ENCODE measurements around the gene GPSM1.

Gene GPSM1

GRCh38 chr9:136308006-136308701 lies 19.2 kb upstream of the GPSM1 start:
- Histone ChIP-seq H3K9me3 (no peaks in the 10 kb centered on the region), H3K4me3 (no peak overlapping the region), H3K4me1 (no peaks in the 10 kb centered on the region), H3K27me3 (peaks cover 0 to 87% of the 10 kb centered on the region in 2 donors), H3K36me3 (no peaks in the 10 kb centered on the region), H3K27ac (no peak overlapping the region)
- no peak for TF ChIP-seq CTCF (IDR thresholded peaks at IDR 0.05)
- intact Hi-C loops (cut with DNase I; ENCODE audit: low total_unique reads): no loop called here
- DNase-seq: no peak

- DNase-seq: no peak
- Histone ChIP-seq H3K36me3 (no peaks in the 10 kb centered on the region), H3K9me3 (no peaks in the 10 kb centered on the region), H3K27ac (no peak overlapping the region), H3K4me1 (no peaks in the 10 kb centered on the region), H3K4me3 (no peak overlapping the region), H3K27me3 (peaks cover 0 to 85% of the 10 kb centered on the region in 2 donors)
- TF ChIP-seq CTCF (IDR thresholded peaks at IDR 0.05): no peak
- intact Hi-C loops (cut with DNase I; ENCODE audit: low total_unique reads): no loop called here
These were observed 18.7 kb upstream of the GPSM1 start for GRCh38 chr9:136308702-136309053.

DNA sequence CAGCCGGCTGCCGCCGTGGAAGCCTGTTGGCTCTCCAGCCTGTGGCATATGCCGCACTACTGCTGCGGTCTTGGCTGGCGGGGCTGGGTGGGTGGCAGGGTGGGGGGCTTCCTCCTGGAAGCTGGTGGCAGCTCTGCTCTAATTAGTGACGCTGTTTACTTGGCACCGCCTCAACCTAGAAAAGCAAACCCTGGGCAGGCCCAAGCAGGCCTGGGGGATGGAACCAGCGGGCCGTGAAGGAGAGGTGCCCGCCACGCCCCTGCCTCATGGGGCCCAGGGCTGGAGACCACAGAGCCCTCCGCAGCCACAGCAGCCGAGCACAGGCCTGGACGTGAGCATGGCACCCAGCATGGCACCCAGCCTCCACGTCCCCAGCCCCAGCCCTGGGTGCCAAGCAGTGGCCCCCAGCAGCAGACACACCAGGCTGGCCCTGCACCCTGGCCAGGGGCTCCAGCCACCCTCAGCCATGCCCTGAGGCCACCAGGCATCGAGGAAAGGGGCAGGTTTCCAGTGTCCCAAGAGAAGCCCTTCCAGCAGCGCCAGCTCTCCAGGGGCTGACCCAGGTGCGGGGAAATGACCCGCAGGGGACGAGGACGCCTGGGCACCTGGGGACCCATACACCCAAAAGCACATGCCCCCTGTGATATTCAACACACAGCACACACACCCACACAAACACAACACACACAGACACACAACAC lies 18.1 kb upstream of the GPSM1 start:
- peaks cover 0 to 80% of the 10 kb centered on the region in 2 donors for H3K27me3 ChIP-seq
- no peak for DNase-seq

DNA sequence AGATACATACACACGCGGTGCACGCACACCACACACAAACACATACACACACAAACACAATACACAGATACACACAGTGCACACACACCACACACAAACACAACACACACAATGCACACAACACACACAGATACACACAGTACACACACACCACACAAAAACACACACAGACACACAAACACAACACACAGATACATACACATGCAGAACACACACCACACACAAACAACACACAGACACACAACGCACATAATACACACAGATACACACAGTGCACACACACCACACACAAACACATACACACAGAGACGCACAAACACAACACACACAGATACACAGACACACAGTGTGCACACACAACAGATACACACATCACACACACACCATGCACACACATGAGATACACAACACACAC lies 17.5 kb upstream of the GPSM1 start:
- Histone ChIP-seq H3K4me3 (no peak overlapping the region), H3K27me3 (peaks cover 0 to 75% of the 10 kb centered on the region in 2 donors), H3K36me3 (no peaks in the 10 kb centered on the region), H3K27ac (no peak overlapping the region), H3K4me1 (no peaks in the 10 kb centered on the region), H3K9me3 (peaks cover 0 to 6% (median 5%) of the 10 kb centered on the region in 3 donors)
- intact Hi-C loops (cut with DNase I; ENCODE audit: low total_unique reads): no loop called here
- no peak for TF ChIP-seq CTCF (IDR thresholded peaks at IDR 0.05)
- no peak for DNase-seq

More for the DNA sequence above, 18.1 kb upstream of the GPSM1 start:
- Histone ChIP-seq H3K4me3 (no peak overlapping the region), H3K27ac (no peak overlapping the region), H3K36me3 (no peaks in the 10 kb centered on the region), H3K4me1 (no peaks in the 10 kb centered on the region), H3K9me3 (peaks cover 0 to 4% (median 0%) of the 10 kb centered on the region in 3 donors)
- intact Hi-C loops (cut with DNase I; ENCODE audit: low total_unique reads): no loop called here
- no peak for TF ChIP-seq CTCF (IDR thresholded peaks at IDR 0.05)

DNA sequence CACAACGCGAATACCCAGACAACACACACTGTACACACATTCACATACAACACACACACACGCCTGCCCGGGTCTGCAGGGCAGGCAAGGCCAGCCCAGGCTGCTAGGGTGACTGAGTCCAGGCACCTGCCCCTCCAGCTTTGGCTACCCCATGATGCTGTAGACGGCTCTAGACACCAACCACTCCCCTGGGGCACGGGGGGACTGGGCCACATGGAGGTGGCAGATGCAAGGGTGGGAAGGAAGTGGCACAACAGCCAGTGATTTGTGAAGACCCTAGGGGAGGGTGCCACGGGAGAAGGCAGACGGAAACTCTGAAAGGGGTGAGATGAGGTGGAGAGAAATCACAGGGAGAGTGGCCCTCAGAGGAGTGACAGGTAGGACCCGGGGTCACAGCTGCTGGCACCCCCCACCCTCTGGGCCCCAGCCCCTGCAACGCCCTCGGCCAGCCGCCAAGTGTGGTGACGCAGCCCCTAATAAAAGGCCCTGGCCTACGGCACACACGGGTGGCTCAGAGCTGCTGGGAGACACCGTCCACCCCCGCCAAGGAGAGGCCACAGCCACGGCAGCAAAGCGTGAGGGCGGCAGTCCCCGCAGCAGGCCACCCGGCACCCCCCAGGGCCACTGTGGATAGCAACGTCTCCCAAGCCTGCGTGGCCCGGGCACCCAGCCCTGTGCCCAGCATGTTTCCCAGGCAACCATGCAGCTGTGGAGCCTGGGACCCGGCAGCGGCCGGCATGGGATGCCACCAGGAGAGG lies 16.9 kb upstream of the GPSM1 start:
- TF ChIP-seq CTCF (IDR thresholded peaks at IDR 0.05): no peak
- intact Hi-C loops (cut with DNase I; ENCODE audit: low total_unique reads): no loop called here
- Histone ChIP-seq H3K4me1 (no peaks in the 10 kb centered on the region), H3K27me3 (peaks cover 0 to 68% of the 10 kb centered on the region in 2 donors), H3K27ac (no peak overlapping the region), H3K36me3 (no peaks in the 10 kb centered on the region), H3K9me3 (peaks cover 0 to 11% (median 6%) of the 10 kb centered on the region in 3 donors), H3K4me3 (no peak overlapping the region)
- DNase-seq: no peak
